RPMI7951 (cell line): ENCODE measurements around the gene MUC13. TPM values are rescaled to one million over a fixed set of nuclear protein-coding genes. Genes with fewer than 3 reads are reported as not detected.

Experiments
- DNase-seq: peaks from one replicate; pipeline ENCODE4 v3.0.0-alpha.2; 2012; ENCODE audit warnings: low read depth
- total RNA-seq: library from RNA; depleted of rRNA; stranded (reverse); fragments of >200 nt; shearing (Covaris generic); gene quantifications from 2 replicates; pipeline ENCODE4 v1.2.3, GENCODE V29; 2014; rRNA removed

Gene MUC13
- total RNA-seq = not detected in 2 replicates

- no peak for DNase-seq
Measured at GRCh38 chr3:124934577-124934976, at the start of gene MUC13. MUC13 (minus strand) TSS chr3:124934751; CDS start chr3:124934712, 39 bp downstream.

GRCh38 chr3:124982855-124983254 is 48.3 kb upstream of the MUC13 start:
- DNase-seq = no peak

- DNase-seq = no peak
Measured at GRCh38 chr3:124981472-124981871, 46.9 kb upstream of the MUC13 start.

GRCh38 chr3:124978627-124979026 is 44.1 kb upstream of the MUC13 start:
- no peak for DNase-seq

GRCh38 chr3:124976383-124976782 is 41.8 kb upstream of the MUC13 start:
- peak; percentile 65 for DNase-seq

- DNase-seq = no peak
Measured at GRCh38 chr3:124974691-124975090, 40.1 kb upstream of the MUC13 start.

- no peak for DNase-seq
Measured at GRCh38 chr3:124973290-124973689, 38.7 kb upstream of the MUC13 start.

- DNase-seq = no peak
Measured at GRCh38 chr3:124972457-124972856, 37.9 kb upstream of the MUC13 start.

- DNase-seq = no peak
Measured at GRCh38 chr3:124969963-124970722, 35.6 kb upstream of the MUC13 start.

GRCh38 chr3:124969190-124969589 is 34.6 kb upstream of the MUC13 start:
- DNase-seq = no peak

- DNase-seq = no peak
Measured at GRCh38 chr3:124967964-124968363, 33.4 kb upstream of the MUC13 start.

GRCh38 chr3:124966521-124967445 is 32.2 kb upstream of the MUC13 start:
- DNase-seq = no peak

GRCh38 chr3:124965413-124965812 is 30.9 kb upstream of the MUC13 start:
- DNase-seq = peak; percentile 4

GRCh38 chr3:124964387-124964786 is 29.8 kb upstream of the MUC13 start:
- no peak for DNase-seq

- DNase-seq = no peak
Measured at GRCh38 chr3:124963755-124964154, 29.2 kb upstream of the MUC13 start.

GRCh38 chr3:124962403-124962940 is 27.9 kb upstream of the MUC13 start:
- no peak for DNase-seq

- no peak for DNase-seq
Measured at GRCh38 chr3:124960698-124961097, 26.1 kb upstream of the MUC13 start.

- no peak for DNase-seq
Measured at GRCh38 chr3:124960105-124960504, 25.6 kb upstream of the MUC13 start.

- peak; percentile 17 for DNase-seq
Measured at GRCh38 chr3:124957951-124958350, 23.4 kb upstream of the MUC13 start.

- DNase-seq = no peak
Measured at GRCh38 chr3:124952282-124952855, 17.8 kb upstream of the MUC13 start.

GRCh38 chr3:124951511-124952281 is 17.1 kb upstream of the MUC13 start:
- DNase-seq = peak; percentile 75
